ENCODE measurements around the gene MERTK. TPM values are rescaled to one million over a fixed set of nuclear protein-coding genes. Genes with fewer than 3 reads are reported as not detected.
A peak's percentile ranks its signal among the peaks of the same experiment; 100 is the strongest.

The MERTK gene
- total and polyA plus RNA-seq, 2 of the 13 experiments (the other 11 are each of a cell fraction or from before 2014, with no cell fraction given), result 37.3 to 44.7 TPM

DNA sequence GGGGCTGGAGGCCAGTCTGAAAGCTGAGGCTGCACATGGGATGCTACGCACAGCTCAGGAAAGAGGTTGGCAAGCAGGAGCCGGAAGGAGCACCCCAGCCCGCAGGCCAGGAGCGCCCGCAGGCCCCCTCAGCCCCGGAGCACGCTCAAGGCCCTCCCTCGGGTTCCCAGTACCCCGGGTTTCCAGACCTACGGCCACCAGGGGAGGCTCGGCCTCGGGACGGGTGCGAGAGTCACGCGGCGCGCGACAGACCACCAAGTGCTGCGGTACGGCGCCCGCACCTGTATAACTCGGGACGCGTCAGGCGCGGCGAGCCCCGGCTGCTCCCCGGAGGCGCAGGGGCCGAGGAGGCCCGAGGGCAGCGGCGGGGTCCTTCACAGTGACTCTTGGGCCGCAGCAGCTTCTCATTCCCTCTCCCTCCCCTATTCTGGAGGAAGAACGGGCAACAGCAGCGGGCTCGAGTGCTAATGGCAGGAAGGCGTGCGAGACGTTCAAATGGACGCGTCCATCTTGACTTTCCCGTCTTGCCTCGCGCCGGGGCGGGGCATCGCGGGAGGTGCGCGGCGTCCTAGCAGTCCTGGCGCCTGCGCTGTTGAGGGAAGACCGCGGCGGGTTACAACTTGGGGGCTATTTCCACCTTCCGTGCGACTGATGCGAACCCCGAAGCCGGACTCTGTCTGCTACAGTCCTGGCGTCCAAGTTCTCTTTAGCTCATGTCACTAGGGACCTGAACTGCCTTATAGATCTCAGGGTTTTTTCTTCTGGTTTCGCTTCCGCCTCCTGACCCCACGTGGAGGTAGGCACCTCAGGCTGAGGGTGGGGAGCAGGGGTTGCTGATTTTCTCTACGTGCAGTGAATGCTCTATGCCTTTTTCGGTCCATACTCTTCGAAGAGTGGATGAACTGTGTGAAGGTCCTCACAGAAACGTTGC is 14.5 kb upstream of the MERTK start, which contains the start of gene ANAPC1 (continued):
- TF ChIP-seq ZNF383 (CRISPR knock-in tag; IDR thresholded peaks at IDR 0.05; ENCODE audit: borderline replicate concordance) (no peak; the same call in 1 of the 2 replicates), FOXK1 (CRISPR knock-in tag; IDR thresholded peaks at IDR 0.05; ENCODE audit: borderline replicate concordance, low read depth) (peak; percentile 70; the same call in 1 of the 2 replicates), GRHL1 (CRISPR knock-in tag; conservative IDR thresholded peaks at IDR 0.05) (no peak), ZNF563 (CRISPR knock-in tag; IDR thresholded peaks at IDR 0.05) (peak; percentile 94), ZNF747 (CRISPR knock-in tag; IDR thresholded peaks at IDR 0.05; ENCODE audit: borderline replicate concordance) (peak; percentile 97), ELF3 (CRISPR knock-in tag; IDR thresholded peaks at IDR 0.05) (peak; percentile 86), ZNF18 (CRISPR knock-in tag; IDR thresholded peaks at IDR 0.05; ENCODE audit: insufficient replicate concordance) (peak; percentile 80), HMGA1 (CRISPR knock-in tag; conservative IDR thresholded peaks at IDR 0.05) (no peak), SALL2 (CRISPR knock-in tag; IDR thresholded peaks at IDR 0.05) (peak; percentile 96), YEATS4 (CRISPR knock-in tag; IDR thresholded peaks at IDR 0.05; ENCODE audit: borderline replicate concordance) (peak; percentile 93), ATF7-NPFF (CRISPR knock-in tag; IDR thresholded peaks at IDR 0.05; ENCODE audit: low read depth) (peak; percentile 95), KAT7 (CRISPR knock-in tag; IDR thresholded peaks at IDR 0.05; ENCODE audit: borderline replicate concordance) (peak; percentile 98; the same call in 1 of the 2 replicates), PHB2 (IDR thresholded peaks at IDR 0.05; ENCODE audit: partially characterized antibody) (no peak), ZNF598 (CRISPR knock-in tag; IDR thresholded peaks at IDR 0.05; ENCODE audit: borderline replicate concordance) (peak; percentile 85; the same call in 1 of the 2 replicates), SP5 (CRISPR knock-in tag; IDR thresholded peaks at IDR 0.05; ENCODE audit: borderline replicate concordance, low read depth) (peak; percentile 57; the same call in 1 of the 2 replicates), ZNF224 (CRISPR knock-in tag; IDR thresholded peaks at IDR 0.05) (peak; percentile 70; the same call in 1 of the 2 replicates), ZNF3 (CRISPR knock-in tag; IDR thresholded peaks at IDR 0.05) (no peak), NRL (CRISPR knock-in tag; IDR thresholded peaks at IDR 0.05; ENCODE audit: borderline replicate concordance) (peak; percentile 92)
- TF ChIP-seq, protein P1, sequence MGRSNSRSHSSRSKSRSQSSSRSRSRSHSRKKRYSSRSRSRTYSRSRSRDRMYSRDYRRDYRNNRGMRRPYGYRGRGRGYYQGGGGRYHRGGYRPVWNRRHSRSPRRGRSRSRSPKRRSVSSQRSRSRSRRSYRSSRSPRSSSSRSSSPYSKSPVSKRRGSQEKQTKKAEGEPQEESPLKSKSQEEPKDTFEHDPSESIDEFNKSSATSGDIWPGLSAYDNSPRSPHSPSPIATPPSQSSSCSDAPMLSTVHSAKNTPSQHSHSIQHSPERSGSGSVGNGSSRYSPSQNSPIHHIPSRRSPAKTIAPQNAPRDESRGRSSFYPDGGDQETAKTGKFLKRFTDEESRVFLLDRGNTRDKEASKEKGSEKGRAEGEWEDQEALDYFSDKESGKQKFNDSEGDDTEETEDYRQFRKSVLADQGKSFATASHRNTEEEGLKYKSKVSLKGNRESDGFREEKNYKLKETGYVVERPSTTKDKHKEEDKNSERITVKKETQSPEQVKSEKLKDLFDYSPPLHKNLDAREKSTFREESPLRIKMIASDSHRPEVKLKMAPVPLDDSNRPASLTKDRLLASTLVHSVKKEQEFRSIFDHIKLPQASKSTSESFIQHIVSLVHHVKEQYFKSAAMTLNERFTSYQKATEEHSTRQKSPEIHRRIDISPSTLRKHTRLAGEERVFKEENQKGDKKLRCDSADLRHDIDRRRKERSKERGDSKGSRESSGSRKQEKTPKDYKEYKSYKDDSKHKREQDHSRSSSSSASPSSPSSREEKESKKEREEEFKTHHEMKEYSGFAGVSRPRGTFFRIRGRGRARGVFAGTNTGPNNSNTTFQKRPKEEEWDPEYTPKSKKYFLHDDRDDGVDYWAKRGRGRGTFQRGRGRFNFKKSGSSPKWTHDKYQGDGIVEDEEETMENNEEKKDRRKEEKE (IDR thresholded peaks at IDR 0.05), result no peak
- TF ChIP-seq, protein P2, sequence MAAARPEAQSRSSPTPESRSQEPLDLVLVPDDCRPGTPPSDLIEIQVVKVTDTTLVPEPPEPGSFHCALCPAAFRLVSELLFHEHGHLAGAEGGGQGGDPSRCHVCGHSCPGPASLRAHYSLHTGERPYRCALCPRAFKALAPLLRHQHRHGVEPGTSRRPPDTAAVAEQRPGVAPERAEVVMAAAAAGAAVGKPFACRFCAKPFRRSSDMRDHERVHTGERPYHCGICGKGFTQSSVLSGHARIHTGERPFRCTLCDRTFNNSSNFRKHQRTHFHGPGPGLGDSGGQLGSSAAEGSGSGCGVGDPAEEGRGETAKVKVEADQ (CRISPR knock-in tag; IDR thresholded peaks at IDR 0.05; ENCODE audit: borderline replicate concordance), result peak; percentile 79; the same call in 1 of the 2 replicates
